ENCODE data around the gene EFCAB7.

EFCAB7 gene

GRCh38 chr1:63603810-63604209 is 80.5 kb downstream of the EFCAB7 start:
- no peak for DNase-seq (ENCODE audit: low read depth)

- no peak for DNase-seq (ENCODE audit: low read depth)
Observed at GRCh38 chr1:63607322-63607721, 84.0 kb downstream of the EFCAB7 start.

- DNase-seq (ENCODE audit: low read depth), result no peak
Observed at GRCh38 chr1:63611231-63611630, 87.9 kb downstream of the EFCAB7 start.

- peak; percentile 59 for DNase-seq (ENCODE audit: low read depth)
Observed at GRCh38 chr1:63612564-63612963, 89.2 kb downstream of the EFCAB7 start.

GRCh38 chr1:63612971-63613370 is 89.6 kb downstream of the EFCAB7 start:
- DNase-seq (ENCODE audit: low read depth), result no peak

GRCh38 chr1:63615768-63616420 is 92.6 kb downstream of the EFCAB7 start:
- peak; percentile 66 for DNase-seq (ENCODE audit: low read depth)

GRCh38 chr1:63617450-63617849 is 94.1 kb downstream of the EFCAB7 start:
- no peak for DNase-seq (ENCODE audit: low read depth)

GRCh38 chr1:63618011-63618410 is 94.7 kb downstream of the EFCAB7 start:
- peak; percentile 62 for DNase-seq (ENCODE audit: low read depth)

- DNase-seq (ENCODE audit: low read depth), result no peak
Observed at GRCh38 chr1:63619558-63619957, 96.2 kb downstream of the EFCAB7 start.

GRCh38 chr1:63620671-63621070 is 97.3 kb downstream of the EFCAB7 start:
- no peak for DNase-seq (ENCODE audit: low read depth)

GRCh38 chr1:63621075-63621474 is 97.8 kb downstream of the EFCAB7 start:
- DNase-seq (ENCODE audit: low read depth), result no peak

- DNase-seq (ENCODE audit: low read depth), result peak; percentile 39
Observed at GRCh38 chr1:63621698-63622097, 98.4 kb downstream of the EFCAB7 start.
